Activated T-helper 1 cell treated with anti-CD3 and anti-CD28 coated beads, Interleukin-2, amount 50 U/mL, for 16 hours (primary cell): ENCODE data around the gene EDA.
"Not testable (repeated sequence)": the region's sequence is repeated elsewhere in the genome, so short reads cannot be mapped to it uniquely, and the experiment has no call there.

Experiments used
- DNase-seq, 2 donors: peaks; one replicate each; pipeline ENCODE4 v3.0.0-alpha.2; 2020; ENCODE audit warnings: low read depth in 1 of 2, low spot score in 1 of 2

Gene EDA

DNA sequence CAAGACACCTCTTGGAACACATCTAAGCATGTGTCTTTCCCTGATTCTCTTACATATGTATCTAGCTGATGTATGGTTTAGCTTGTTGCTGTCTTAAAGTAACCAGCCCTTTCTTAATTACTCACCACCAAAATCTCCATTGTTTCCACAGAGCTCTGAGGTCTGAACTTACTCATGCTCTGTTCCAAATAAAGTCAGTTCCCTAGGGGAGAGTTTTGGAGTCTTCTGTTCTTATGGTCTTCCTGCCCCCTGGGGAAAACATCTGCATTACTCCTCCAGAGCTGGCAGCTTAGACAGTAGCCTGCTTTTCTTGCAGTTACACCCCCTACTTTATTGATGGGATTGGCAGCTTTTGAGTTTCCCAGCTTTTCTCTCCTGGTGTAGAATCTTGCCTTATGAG is 125.8 kb downstream of the EDA start:
- DNase-seq = no peak

DNA sequence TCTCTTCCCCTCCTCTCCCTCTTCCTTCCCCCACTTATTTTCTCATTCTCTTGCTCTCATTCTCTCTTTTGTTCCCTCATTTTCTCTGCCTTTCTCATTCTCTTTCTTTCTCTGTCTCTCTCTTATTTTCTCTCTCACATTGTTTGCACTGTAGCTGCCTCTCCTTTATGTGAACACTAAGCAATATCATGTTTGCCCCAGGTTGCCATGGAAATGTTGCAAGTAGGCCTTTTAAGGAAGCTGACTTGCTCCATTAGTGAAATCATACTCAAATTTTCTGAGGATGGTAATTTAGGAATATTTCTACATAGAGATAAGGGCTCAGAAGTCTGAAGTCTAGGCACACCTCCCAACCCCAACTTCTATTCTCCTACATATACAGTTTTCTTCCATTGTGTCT is 130.1 kb downstream of the EDA start:
- no peak for DNase-seq

DNA sequence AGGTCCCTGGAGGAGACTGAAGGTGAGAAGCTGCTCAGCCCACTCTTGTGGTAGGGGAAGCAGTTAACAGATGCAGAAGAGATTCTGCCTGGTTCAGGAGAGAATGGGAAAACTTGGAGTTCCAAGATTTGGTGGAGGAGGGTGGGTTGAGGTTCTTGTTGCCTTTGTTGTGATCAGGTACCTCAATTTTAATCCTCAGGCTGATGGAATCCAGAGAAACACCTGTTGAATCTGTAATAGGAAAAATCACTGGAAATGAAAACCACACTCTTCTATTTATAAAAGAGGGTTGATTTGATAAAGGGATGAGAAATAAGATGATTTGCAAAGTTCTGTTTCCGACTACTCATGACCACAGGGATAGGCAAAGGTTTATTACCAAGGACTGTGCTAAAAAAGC is 132.1 kb downstream of the EDA start:
- DNase-seq = no peak

DNA sequence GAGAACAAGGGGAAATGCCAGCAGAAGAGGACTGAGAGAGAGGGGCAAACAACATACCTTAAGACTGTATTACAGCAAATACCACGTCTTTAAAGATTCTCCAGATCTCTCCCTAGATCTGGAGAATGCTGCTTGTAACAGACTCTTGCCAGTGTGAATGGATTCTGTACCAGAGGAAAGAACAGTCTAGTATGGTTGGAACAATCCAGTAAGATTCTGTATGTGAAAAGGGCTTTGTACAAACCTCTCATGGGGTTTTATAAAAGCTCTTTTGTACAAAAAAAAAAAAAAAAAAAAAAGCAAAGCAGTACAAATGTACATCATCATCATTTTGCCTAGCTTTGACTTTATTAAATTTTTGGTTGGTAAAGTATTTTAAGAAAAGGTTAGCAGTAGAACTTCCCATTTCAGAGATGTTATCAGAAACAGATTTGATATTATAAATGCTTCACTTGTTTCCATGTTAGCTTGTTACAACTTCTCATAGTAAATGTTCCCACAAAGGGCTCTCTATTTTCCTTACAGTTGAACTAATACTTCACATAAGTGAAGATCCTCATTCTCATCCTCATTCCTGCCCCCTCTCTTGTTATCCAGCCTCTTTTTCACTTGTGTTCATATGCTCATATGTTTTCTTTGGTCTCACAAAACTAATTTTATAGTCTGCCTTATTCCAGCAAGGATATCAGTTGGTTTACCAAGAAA is 144.2 kb downstream of the EDA start:
- no peak for DNase-seq

DNA sequence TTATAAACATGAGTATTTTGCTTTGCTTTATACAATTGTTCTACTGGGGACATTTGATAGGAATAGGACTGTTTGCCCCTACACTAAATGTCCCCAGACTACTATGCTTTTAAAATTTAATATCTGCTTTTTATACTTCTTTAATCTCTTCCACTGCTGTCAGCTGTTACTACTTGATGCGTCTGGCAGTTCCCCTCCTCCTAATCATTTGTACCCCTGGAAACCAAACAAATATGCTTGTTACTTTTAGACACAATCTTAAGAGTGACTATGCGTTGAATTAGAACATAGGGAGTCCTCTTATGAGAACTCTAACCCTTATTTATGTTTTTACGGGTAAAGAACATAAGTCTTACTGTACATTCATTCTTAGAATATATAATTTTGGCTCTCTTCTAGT is 145.7 kb downstream of the EDA start:
- no peak for DNase-seq

DNA sequence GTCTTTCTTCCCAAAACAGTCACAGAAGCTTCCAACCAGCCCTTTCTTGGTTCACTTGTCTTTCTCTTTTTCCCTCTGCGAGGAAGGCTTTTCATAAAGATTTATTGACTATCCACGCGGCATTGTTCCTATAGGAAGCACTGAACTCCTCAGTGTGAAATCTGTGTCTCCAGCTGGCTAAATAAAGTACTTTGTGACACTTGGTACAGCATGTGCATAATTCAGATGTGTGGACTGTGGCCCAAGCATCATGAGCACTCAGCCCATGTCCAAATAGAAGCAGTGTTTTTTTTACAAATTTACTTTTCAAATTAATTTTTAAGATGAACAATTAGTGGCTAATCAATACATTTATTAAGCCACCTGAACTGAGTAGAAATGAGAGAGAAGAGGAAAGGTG is 146.4 kb downstream of the EDA start:
- no peak for DNase-seq

DNA sequence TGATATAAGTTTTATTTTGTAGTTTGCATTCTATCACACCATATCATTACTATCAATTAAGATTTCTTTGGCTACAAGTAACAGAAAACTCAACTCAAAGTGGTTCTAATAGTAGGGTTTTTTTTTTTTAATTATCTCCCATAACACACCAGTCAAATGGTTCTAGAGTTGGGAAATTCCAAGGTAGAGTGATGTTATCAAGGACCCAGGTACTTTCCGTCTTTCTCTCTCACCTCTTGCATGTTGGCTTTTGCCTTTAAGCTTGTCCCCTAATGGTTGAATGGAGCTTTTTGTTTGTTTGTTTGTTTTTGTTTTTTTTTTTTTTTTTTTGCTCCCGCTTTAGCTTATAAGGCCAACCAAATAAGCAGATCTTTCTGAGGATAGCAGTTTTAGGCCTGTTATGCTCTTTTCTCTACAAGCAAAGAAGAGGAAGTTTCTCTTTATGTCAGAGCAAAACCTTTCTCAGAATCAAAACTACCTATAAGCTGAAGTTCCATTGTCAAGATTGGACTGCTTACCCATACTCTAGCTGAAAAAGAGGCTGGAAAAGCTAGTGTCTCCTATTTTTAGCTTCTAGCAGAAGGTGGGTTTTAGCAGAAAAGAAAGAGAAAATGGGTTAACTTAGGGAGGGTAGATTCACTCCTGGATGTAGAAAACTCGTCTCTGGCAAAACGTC is 177.5 kb downstream of the EDA start:
- no peak for DNase-seq

DNA sequence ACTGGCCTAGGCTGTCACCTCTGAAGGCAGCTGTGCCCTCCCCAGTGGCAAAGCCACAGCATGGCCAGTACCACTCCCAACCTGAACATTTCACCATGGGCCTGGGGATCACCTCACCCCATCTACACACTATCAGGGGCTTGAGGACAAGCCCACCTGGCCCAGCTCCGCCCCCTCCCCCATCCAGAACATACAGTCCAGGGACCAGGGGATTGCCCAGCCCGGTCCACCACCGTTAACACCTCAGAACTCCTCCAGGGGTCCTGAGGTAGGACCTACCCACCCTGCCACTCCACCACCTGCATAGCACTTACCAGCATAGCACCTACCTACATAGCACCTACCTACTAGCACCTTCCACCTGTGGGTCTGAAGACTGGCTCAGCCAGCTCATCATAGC is 179.8 kb downstream of the EDA start:
- DNase-seq = no peak

DNA sequence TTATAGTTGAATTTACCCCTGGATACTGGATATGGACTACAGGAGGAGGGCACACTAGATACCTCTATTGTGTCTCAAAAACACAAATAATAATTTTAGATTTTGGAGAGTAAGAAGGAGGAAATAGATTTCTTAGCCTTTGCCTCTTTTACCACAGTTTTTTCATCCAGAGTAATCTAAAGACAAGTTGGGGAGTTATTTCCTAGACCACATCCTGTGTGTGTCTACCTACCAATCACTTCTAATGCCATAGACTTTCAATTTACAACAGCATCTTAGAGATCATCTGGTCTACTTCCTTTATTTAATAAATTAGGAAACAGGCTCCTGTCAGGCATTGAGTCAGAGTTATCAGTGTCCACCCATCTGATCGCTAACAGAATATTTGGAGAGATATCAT is 191.5 kb downstream of the EDA start:
- no peak for DNase-seq

DNA sequence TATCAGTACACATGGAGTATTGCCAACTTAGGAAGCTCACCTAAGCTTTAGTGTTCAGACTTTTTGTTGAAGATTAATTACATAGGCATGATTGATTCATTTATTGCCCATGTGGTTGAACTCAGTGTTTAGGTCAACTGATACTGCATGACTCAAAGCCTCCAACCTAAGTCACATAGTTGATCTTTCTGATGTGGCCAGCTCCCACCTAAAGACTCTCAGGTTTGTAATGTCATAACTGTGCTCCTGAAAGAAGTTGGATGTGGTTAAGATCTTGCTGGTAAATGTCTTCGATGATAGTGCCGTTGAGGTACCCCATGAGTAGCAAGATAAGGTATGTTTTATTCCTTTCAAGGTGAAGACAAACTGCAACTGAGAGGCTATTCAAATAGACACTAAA is 192.5 kb downstream of the EDA start:
- DNase-seq = no peak

DNA sequence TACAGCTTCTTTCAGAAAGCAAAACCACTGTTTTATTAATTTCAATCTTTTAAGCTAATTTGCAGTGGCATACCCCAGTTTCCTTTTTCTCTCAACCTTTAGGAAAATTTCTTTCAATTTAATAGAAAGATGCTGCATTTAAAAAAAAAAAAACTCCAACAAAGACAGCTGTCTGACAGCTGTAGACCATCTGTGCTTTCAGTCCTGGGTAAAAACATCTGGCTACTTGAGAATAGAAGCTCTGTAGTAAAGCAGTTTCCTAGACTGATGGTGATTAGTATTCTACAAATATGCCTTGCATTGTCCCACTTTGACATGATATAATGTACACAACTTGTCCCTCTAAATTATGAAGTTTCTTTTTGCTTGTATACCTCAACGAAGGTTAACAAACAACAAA is 197.8 kb downstream of the EDA start:
- DNase-seq = no peak

DNA sequence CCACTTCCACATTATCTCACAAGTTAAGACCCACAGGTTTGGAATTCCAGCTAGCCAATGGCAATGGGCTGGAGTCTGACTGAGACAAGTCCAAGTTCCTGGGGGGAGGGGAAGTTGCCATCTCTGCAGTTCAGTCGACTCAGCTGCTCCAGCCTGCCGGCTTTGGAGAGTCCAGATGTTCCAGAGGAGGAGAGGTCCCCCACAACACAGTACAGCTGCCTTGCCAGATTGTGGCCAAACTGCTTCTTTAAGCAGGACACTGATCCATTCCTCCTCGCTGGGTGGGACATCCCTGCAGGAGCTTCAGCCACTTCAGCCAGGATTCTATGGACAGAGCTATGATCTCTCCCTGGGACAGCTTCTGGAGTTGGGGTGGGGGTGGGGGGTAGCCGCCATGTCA is 199.2 kb downstream of the EDA start:
- DNase-seq = no peak

DNA sequence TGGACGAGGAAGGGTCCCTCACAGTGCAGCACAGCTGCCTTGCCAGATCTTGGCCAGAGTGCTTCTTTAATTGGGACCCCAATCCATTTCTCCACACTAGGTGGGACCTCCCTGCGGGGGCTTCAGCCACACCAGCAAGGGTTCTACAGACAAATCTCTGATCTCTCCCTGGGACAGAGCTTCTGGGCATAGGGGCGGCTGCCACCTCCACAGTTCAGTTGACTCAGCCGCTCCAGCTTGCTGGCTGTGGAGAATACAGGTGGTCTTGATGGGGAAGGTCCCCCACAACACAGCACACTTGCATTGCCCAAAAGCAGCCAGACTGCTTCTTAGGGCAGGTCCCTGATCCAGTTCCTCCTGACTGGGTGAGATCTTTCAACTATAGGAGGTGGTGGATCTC is 199.6 kb downstream of the EDA start:
- DNase-seq = no peak

DNA sequence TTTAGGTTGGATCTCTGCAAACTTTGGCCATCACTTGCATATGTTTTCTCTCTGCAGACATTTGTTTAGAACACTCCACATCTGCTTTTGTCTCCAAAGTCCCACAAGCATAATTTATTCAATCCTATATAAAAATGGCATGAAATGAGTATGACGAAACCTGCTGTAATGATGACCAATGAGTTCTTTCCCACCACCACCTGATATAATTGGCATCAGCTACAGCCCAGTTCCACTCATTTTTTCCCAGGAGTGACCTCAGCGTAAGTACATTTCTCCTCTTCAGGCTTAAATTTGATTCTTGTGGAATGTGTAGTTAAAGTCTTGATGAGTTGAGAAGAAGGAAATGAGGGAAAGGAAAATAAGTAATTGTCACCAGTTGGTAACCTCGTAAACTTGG is 228.7 kb downstream of the EDA start:
- no peak for DNase-seq

DNA sequence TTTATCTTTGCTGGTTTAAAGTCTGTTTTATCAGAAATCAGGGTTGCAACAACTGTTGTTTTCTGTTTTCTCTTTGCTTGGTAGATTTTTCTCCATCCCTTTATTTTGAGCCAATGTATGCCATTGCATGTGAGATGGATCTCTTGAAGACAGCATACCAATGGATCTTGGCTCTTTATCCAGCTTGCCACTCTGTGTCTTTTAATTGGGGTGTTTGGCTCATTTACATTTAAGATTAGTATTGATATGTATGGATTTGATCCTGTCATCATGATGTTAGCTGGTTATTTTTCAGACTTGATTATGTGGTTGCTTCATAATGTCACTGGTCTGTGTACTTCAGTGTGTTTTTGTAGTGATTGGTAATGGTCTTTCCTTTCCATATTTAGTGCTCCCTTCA is 244.1 kb downstream of the EDA start:
- not testable (repeated sequence) for DNase-seq

DNA sequence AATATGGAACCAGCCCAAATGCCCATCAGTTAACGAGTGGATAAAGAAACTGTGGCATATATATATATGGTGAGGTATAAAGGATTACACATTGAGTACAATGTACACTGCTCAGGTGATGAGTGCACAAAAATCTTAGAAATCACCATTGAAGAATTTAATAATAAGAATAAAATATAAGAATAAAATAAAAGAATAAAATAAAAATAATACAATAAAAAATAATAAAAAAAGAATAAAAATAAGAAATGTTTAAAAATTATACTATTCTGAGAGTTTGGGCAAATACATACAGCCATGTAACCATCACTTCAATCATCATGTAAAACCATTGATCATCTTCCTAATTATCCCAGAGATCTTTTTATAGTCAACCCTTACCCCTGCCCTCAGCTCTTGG is 260.3 kb downstream of the EDA start:
- DNase-seq = no peak

DNA sequence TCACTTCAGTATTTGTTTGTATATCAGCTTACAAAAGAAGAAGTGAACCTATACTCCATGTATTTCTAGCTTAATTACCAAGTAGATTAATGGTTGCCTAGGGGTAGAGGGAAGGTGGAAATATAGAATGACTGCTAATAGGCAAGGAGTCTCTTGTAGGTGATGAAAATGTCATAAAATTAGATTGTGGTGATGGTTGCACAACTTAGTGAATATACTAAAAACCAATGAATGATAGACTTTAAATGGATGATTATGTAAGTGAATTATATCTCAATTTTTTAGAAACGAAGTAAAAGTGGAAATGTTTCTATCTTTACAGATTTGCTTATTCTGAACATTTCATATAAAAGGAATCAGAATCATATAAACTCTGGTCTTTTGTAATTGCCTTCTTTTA is 268.3 kb downstream of the EDA start:
- no peak for DNase-seq

DNA sequence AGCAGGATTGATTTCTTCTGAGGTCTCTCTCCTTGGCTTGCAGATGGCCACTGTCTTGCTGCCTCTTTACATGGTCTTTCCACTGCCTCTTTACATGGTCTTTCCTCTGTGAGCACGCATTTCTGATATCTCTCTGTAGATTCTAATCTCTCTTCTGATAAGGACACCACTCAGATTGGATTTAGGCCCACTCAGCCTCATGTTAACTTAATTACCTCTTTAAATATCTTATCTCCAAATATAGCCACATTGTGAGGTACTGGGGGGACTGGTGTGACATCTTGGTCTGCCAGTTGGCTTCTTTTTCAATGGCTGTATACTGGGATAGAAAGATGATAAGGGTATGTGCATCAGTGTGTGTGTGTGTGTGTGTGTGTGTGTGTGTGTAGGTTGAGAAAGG is 280.1 kb downstream of the EDA start:
- DNase-seq = no peak

DNA sequence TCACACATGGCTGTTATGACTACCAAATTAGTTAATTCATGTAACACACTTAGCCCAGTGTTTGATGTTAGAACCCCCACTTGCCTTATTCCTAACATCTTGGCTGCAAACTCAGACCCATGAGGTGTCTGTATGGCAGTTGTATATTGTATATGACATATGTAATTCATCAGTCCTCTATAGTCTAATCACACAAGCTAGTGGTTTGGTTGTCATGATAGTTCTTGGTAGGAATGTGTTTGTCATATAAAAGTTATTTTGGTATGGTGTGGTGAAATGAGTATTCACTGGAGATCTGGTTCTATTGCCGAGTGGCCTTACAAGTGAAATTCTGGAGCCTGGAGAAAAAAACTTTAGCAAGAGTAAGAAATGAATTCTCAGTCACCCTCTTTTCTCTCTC is 284.6 kb downstream of the EDA start:
- no peak for DNase-seq

DNA sequence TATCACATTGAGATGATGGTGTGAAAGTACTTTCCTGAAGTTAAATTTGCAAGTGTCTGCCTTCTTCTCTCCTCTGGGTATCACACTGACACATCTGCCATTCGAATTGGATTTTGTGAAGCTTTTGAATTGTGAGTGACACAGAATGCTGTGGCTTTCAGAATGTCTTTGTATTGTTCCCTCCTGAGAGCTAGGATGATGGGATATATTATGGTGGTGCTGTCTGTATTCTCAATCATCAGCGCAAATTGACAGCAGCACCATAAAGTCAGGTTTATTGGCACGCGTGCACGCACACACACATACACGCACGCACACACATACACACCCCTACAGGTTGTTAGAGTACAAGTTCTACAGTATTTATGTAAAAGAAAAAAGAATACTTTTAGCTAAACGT is 290.5 kb downstream of the EDA start:
- DNase-seq = no peak

DNA sequence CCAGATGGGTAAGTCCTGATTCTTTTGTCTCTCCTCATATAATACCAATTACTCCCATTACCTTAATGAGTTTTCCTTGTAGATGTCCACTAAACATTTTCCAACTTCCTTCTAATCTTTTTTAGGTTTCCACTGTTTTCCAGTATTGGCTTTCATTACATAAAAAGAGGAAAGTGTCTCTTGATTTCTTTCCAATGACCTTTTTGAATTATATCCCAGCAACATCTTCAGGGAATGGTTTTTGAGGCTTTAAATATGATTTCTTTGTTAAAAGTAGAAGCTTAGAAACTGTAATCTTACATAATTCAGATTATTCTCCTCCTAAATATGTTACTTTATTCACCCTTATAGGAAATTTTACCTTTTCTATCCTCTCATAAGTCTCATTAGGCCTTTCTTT is 298.9 kb downstream of the EDA start:
- no peak for DNase-seq

DNA sequence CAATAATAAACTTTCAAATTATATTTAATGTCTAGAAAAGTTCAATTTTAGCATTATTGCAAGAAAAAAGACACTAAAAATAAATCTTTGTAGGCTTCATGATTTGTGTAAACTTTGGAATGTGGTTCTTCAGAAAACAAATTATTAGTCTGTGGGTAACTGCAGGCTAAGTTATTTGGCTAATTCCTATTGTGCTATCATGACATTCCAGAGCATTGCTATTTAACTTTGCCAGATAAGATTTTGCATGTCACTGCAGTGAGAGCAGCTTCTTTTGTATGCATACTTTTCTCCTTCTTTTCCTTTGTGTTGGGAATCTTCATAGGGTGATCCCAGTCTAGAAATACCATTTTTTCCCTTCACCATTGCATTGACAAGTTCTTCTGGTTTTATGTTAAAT is 303.8 kb downstream of the EDA start:
- DNase-seq = no peak

DNA sequence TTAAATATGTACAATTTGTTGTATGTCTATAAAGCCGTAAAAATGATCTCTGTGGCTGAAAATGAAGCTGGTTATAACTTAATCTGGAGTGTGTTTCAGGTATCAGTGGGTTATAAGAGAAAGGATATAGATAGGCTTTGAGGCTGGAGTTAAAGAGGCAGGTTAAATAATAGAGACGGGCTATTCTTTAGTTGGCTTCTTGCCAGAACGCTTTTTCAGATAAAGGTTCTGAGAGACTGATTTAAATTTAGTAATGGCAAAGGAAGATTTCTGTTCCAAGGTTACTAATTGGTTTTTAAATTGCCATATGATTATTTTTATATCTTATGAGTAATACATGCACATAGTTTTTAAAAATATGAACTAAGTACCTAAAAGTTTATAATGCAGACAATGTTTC is 316.4 kb downstream of the EDA start:
- no peak for DNase-seq
